K562 (cell line): Measurements from ENCODE around the gene ALS2CL. TPM values are rescaled to one million over a fixed set of nuclear protein-coding genes. Genes with fewer than 3 reads are reported as not detected.

Experiments used
- ATAC-seq: fragments of 200-7000 bp; cut with Tn5 transposase; 3 replicates; pipeline ENCODE4 v1.9.1; 2020; ENCODE audit warnings: moderate library complexity
- BruUV-seq: library from RNA; stranded (reverse); fragments of 400-500 nt; replicated peaks from 2 replicates; lab custom pipeline; 2021; lab: Mats Ljungman, UMichigan
- CTCF ChIA-PET: fragments of 300-600 bp; formaldehyde crosslinking; extraction: SDS; loops from one replicate; lab custom pipeline; 2021; ENCODE audit warnings: low intra/inter-chr PET ratio; lab: Yijun Ruan, JAX
- POLR2A ChIA-PET: fragments of 300-600, 350-650 bp; sonication (Branson Sonifier 250); formaldehyde crosslinking; extraction: SDS; loops from one replicate; lab custom pipeline; 2021; ENCODE audit warnings: antibody characterized with exemption, inconsistent platforms; lab: Yijun Ruan, JAX
- DNase-seq, 4 experiments: peaks; one replicate each; pipeline versions ENCODE4 v3.0.0 to v3.0.0-alpha.2; 2011 to 2018; ENCODE audit warnings: low spot score in 3 of 4, mixed read lengths in 3 of 4; ENCODE audit errors: extremely low read depth in 1 of 4
- FAIRE-seq: peaks from 2 replicates; lab custom pipeline; 2011; peaks lifted over from hg19 to GRCh38; lab: Jason Lieb, UNC
- H2AFZ ChIP-seq: 2 replicates; pipeline ENCODE4 v1.6.0; 2011; ENCODE audit warnings: low read depth, low read length, control low read depth, inconsistent platforms
- H3K27ac ChIP-seq: fragments of 200-600 bp; 3 replicates; pipeline ENCODE4 v1.8.0; 2011; ENCODE audit warnings: low read depth, mild to moderate bottlenecking, control low read depth, inconsistent platforms, low read length, moderate library complexity, mixed read lengths; ENCODE audit errors: extremely low read depth
- H3K27me3 ChIP-seq, 2 experiments: fragments of 300-600 bp in 1 of 2; 2 replicates in 1 of 2; 3 replicates in 1 of 2; pipeline versions ENCODE4 v1.6.0 to v1.8.0; 2011; ENCODE audit warnings: inconsistent platforms in 2 of 2, low read length in 2 of 2, mild to moderate bottlenecking in 1 of 2, mixed read lengths in 1 of 2, moderate library complexity in 1 of 2; ENCODE audit not compliant: control insufficient read depth in 2 of 2, insufficient read depth in 2 of 2
- H3K36me3 ChIP-seq: fragments of 300-600 bp; 3 replicates; pipeline ENCODE4 v1.8.0; 2011; ENCODE audit warnings: mild to moderate bottlenecking, low read length, inconsistent platforms; ENCODE audit not compliant: control insufficient read depth, insufficient read depth
- H3K4me1 ChIP-seq, 2 experiments: fragments of 200-600 bp in 1 of 2; replicated peaks in 1 of 2; 2 replicates in 1 of 2; 3 replicates in 1 of 2; pipeline versions ENCODE4 v1.5.1 to v1.8.0; 2011; ENCODE audit warnings: inconsistent platforms in 2 of 2, low read length in 2 of 2, mild to moderate bottlenecking in 1 of 2, mixed read lengths in 1 of 2, moderate library complexity in 1 of 2; ENCODE audit not compliant: control insufficient read depth in 2 of 2, insufficient read depth in 2 of 2
- H3K4me2 ChIP-seq: 2 replicates; pipeline ENCODE4 v1.6.1; 2011; ENCODE audit warnings: low read length, control low read depth, inconsistent platforms, mixed read lengths; ENCODE audit not compliant: insufficient read depth
- H3K4me3 ChIP-seq: fragments of 200-600 bp; sonication (generic), shearing (Covaris generic); 2 replicates; pipeline ENCODE4 v1.5.1; 2016; ENCODE audit warnings: control low read depth, inconsistent platforms
- H3K79me2 ChIP-seq: fragments of 200-600 bp; 3 replicates; pipeline ENCODE4 v1.8.0; 2011; ENCODE audit warnings: low read length, inconsistent platforms; ENCODE audit not compliant: control insufficient read depth, insufficient read depth
- H3K9ac ChIP-seq, 2 experiments: 2 replicates each; pipeline versions ENCODE4 v1.6.0 to v1.6.1; 2011; ENCODE audit warnings: low read depth in 2 of 2, low read length in 2 of 2, control low read depth in 1 of 2, inconsistent platforms in 1 of 2, mild to moderate bottlenecking in 1 of 2, mixed read lengths in 1 of 2; ENCODE audit not compliant: insufficient read depth in 1 of 2
- H3K9me1 ChIP-seq: one replicate; pipeline ENCODE4 v1.6.0; 2011; ENCODE audit warnings: inconsistent platforms, mild to moderate bottlenecking, low read length, moderate library complexity; ENCODE audit not compliant: control insufficient read depth, insufficient read depth
- H3K9me3 ChIP-seq: replicated peaks from 2 replicates; pipeline ENCODE4 v1.5.1; 2011; ENCODE audit warnings: low read depth, low read length, inconsistent platforms; ENCODE audit not compliant: control insufficient read depth, insufficient read depth
- H4K20me1 ChIP-seq: replicated peaks from 2 replicates; pipeline ENCODE4 v1.6.1; 2011; ENCODE audit warnings: low read length, inconsistent platforms, mixed read lengths; ENCODE audit not compliant: control insufficient read depth, insufficient read depth
- ARID3B ChIP-seq: fragments of 250-450 bp; sonication (Bioruptor Pico); IDR thresholded peaks from 2 replicates; pipeline ENCODE4 v1.4.0; 2020; ENCODE audit warnings: borderline replicate concordance
- BACH1 ChIP-seq: fragments of 200-800 bp; sonication (Bioruptor generic); IDR thresholded peaks from 2 replicates; pipeline ENCODE4 v1.6.1; 2016; ENCODE audit warnings: missing genetic modification characterization, missing compliant biosample characterization
- BCLAF1 ChIP-seq, 2 experiments: fragments of 450-650 bp in 1 of 2; IDR thresholded peaks; 2 replicates each; pipeline ENCODE4 v1.6.1; 2011 to 2017; ENCODE audit warnings: low read depth in 2 of 2, antibody characterized with exemption in 1 of 2, borderline replicate concordance in 1 of 2, low read length in 1 of 2, mild to moderate bottlenecking in 1 of 2, mixed read lengths in 1 of 2; ENCODE audit not compliant: control insufficient read depth in 1 of 2
- ID3 ChIP-seq, 2 experiments: fragments of 250-450 bp in 1 of 2; fragments of 450-650 bp in 1 of 2; sonication (Bioruptor Pico) in 1 of 2; IDR thresholded peaks; 2 replicates each; pipeline versions ENCODE4 v1.6.1 to v1.8.0; 2016 to 2021; ENCODE audit warnings: mild to moderate bottlenecking in 2 of 2, moderate library complexity in 2 of 2, missing compliant biosample characterization in 1 of 2, missing genetic modification characterization in 1 of 2
- ILK ChIP-seq: fragments of 450-650 bp; IDR thresholded peaks from 2 replicates; pipeline ENCODE4 v1.6.1; 2016; ENCODE audit warnings: missing genetic modification characterization, low read depth, mild to moderate bottlenecking, missing compliant biosample characterization, moderate library complexity, borderline replicate concordance
- RBM25 ChIP-seq: fragments of 200-400 bp; formaldehyde crosslinking; IDR thresholded peaks from 2 replicates; pipeline ENCODE4 v1.6.1; 2018; ENCODE audit warnings: low read length, low read depth, moderate library complexity; ENCODE audit not compliant: severe bottlenecking
- TEAD2 ChIP-seq: fragments of 450-650 bp; IDR thresholded peaks from 2 replicates; pipeline ENCODE4 v1.6.1; 2016; ENCODE audit warnings: missing genetic modification characterization, control low read depth, missing compliant biosample characterization
- ZNF134 ChIP-seq: fragments of 250-450 bp; sonication (Bioruptor Pico); conservative IDR thresholded peaks from 2 replicates; pipeline ENCODE4 v1.4.0; 2020
- ZNF232 ChIP-seq: sonication (generic); formaldehyde crosslinking; IDR thresholded peaks from 2 replicates; pipeline ENCODE4 v1.8.0; 2022; ENCODE audit warnings: mild to moderate bottlenecking, missing genetic modification reagents
- ZNF24 ChIP-seq: fragments of 450-650 bp; IDR thresholded peaks from 2 replicates; pipeline ENCODE4 v1.6.1; 2016
- ZNF583 ChIP-seq: fragments of 250-450 bp; sonication (Bioruptor Pico); IDR thresholded peaks from 2 replicates; pipeline ENCODE4 v1.4.0; 2020
- ZNF785 ChIP-seq: fragments of 250-450 bp; sonication (Bioruptor Pico); IDR thresholded peaks from 2 replicates; pipeline ENCODE4 v1.4.0; 2020; ENCODE audit warnings: mild to moderate bottlenecking
- WGBS: fragments of 100-300 bp; shearing (Covaris generic); methylation state at CpG from one replicate; pipeline ENCODE4 v1.1.6; 2016; ENCODE audit warnings: low coverage, mixed read lengths; ENCODE audit not compliant: insufficient coverage; ENCODE audit errors: missing lambda C conversion rate; 5-methylcytosine and 5-hydroxymethylcytosine counted together
- in situ Hi-C: fragments of 300-500 bp; cut with MboI; formaldehyde crosslinking; loops from 4 replicates; pipeline ENCODE4 v1.15.0; 2018; ENCODE audit warnings: inconsistent platforms, mixed read lengths
- intact Hi-C: fragments of 100-400 bp; cut with micrococcal nuclease; formaldehyde crosslinking; loops from 2 replicates; pipeline ENCODE4 v1.14.2; 2022
- polyA plus RNA-seq, 8 experiments: library from polyadenylated mRNA; depleted of rRNA in 4 of 8; stranded (reverse) in 5 of 8; unstranded in 3 of 8; fragments of >200 nt; fragmentation: Nextera tagmentation in 2 of 8; fragmentation: Illumina TruSeq in 1 of 8; extraction: Ambion mirVana in 2 of 8; extraction: Trizol in 1 of 8; gene quantifications; 2 replicates each; pipeline versions ENCODE4 v1.2.1 to v1.2.3, GENCODE V29; 2011 to 2014; ENCODE audit warnings: inconsistent platforms in 1 of 8, missing spikeins in 1 of 8
- total RNA-seq, 7 experiments: library from RNA; depleted of rRNA in 6 of 7; stranded (reverse); fragments of >200 nt in 6 of 7; fragmentation: Illumina TruSeq in 2 of 7; extraction: Trizol in 2 of 7; gene quantifications; 2 replicates each; pipeline versions ENCODE4 v1.2.1 to v1.2.3, GENCODE V29; 2011 to 2021; ENCODE audit warnings: low replicate concordance in 1 of 7

Gene ALS2CL
- total and polyA plus RNA-seq, 9 of the 15 experiments (the other 6 are each of a cell fraction or from before 2014, with no cell fraction given), result 0.03 to 0.13 (median 0.05) TPM; not detected in 3

- TF ChIP-seq ILK (tag), result no peak
- no peak for TF ChIP-seq ARID3B (CRISPR knock-in tag)
- no peak for TF ChIP-seq BACH1
- TF ChIP-seq ZNF134 (CRISPR knock-in tag), result no peak
- TF ChIP-seq TEAD2 (tag), result no peak
- TF ChIP-seq ZNF583, result no peak
- TF ChIP-seq ZNF24, result no peak
Observed at GRCh38 chr3:46680298-46680826, 13.1 kb downstream of the ALS2CL start (continued).

- H3K4me3 ChIP-seq, result no peak overlapping the region
- H2AFZ ChIP-seq, result no peak overlapping the region
- H3K9ac ChIP-seq, result no peak overlapping the region
- H3K9me3 ChIP-seq, result no peaks in the 10 kb centered on the region
- no peak overlapping the region for H3K27ac ChIP-seq
- H3K27me3 ChIP-seq, result peaks cover 30 to 92% of the 10 kb centered on the region in 2 experiments; a peak in 4 of 5 replicates
- in situ Hi-C loops (no loop called here), intact Hi-C loops (no loop called here)
- CTCF ChIA-PET, result no interaction called here
- peaks cover 14% of the 10 kb centered on the region; the same call in 1 of the 2 replicates for H4K20me1 ChIP-seq
- DNase-seq (no peak), ATAC-seq (no peak), FAIRE-seq (no peak)
- POLR2A ChIA-PET, result interaction anchor here (0.6 to 0.7 kb wide), 3 partner anchors 47 to 191 kb away, joined by 3 read pairs; no protein-coding TSS in a partner anchor
- BruUV-seq, result no TSS peak
- peaks cover 0 to 6% of the 10 kb centered on the region in 2 experiments; a peak in 2 of 5 replicates for H3K4me1 ChIP-seq
- 7% methylated on average over 5 of the region's 5 CpGs for WGBS
- no peak overlapping the region for H3K4me2 ChIP-seq
- H3K79me2 ChIP-seq, result no peaks in the 10 kb centered on the region
- no peaks in the 10 kb centered on the region for H3K36me3 ChIP-seq
- peaks cover 3% of the 10 kb centered on the region for H3K9me1 ChIP-seq
- TF ChIP-seq ID3 (CRISPR knock-in tag; IDR thresholded peaks at IDR 0.05) (no peak), ID3 (tag; IDR thresholded peaks at IDR 0.05) (no peak), ARID3B (CRISPR knock-in tag) (no peak), RBM25 (no peak), ZNF785 (CRISPR knock-in tag) (no peak), ZNF232 (CRISPR knock-in tag) (no peak), BCLAF1 (IDR thresholded peaks at IDR 0.05; ENCODE audit: borderline replicate concordance in 1 of 2, control insufficient read depth in 1 of 2, low read depth in 2 of 2, low read length in 1 of 2) (no peak)
Observed at GRCh38 chr3:46679681-46680080, 13.8 kb downstream of the ALS2CL start.
